ENCODE data around the gene FAIM2. TPM values are rescaled to one million over a fixed set of nuclear protein-coding genes. Genes with fewer than 3 reads are reported as not detected.
"Not testable (repeated sequence)": the region's sequence is repeated elsewhere in the genome, so short reads cannot be mapped to it uniquely, and the experiment has no call there.

Gene FAIM2
- total and polyA plus RNA-seq, 2 experiments from 2014 or later = 0.61 to 2.0 TPM

GRCh38 chr12:49855890-49856289 is 47.8 kb downstream of the FAIM2 start:
- not testable (repeated sequence) for H3K27me3 ChIP-seq (ENCODE audit: insufficient read depth); H3F3A ChIP-seq (replicated peaks; ENCODE audit: low read depth); H3K9me2 ChIP-seq (ENCODE audit: insufficient read depth); H3K79me2 ChIP-seq (replicated peaks; ENCODE audit: insufficient read depth); H3K36me3 Mint-ChIP-seq (ENCODE audit: low read depth); H3K27ac Mint-ChIP-seq; H3K36me3 ChIP-seq (ENCODE audit: insufficient read depth); H3K4me1 ChIP-seq (ENCODE audit: insufficient read depth); H3K27me3 Mint-ChIP-seq (ENCODE audit: insufficient read depth, low read depth, poor library complexity); H3K27ac ChIP-seq (ENCODE audit: low read depth); H3K4me3 Mint-ChIP-seq; DNase-seq (ENCODE audit: low spot score); H2AFZ ChIP-seq; ATAC-seq; H3K4me1 Mint-ChIP-seq; H3K4me2 ChIP-seq; H3K4me3 ChIP-seq; H4K20me1 ChIP-seq (replicated peaks; ENCODE audit: insufficient read depth)
- peaks cover 21% of the 10 kb centered on the region for H3K9me3 Mint-ChIP-seq

GRCh38 chr12:49854976-49855375 is 48.7 kb downstream of the FAIM2 start:
- DNase-seq (ENCODE audit: low spot score) (no peak), ATAC-seq (no peak)
- Histone ChIP-seq H4K20me1 (replicated peaks; ENCODE audit: insufficient read depth) (no peaks in the 10 kb centered on the region), H3K9me2 (ENCODE audit: insufficient read depth) (0 out of 2 replicates have a peak, but pooled peaks cover 4% of the 10 kb centered on the region), H3K27me3 (ENCODE audit: insufficient read depth) (no peaks in the 10 kb centered on the region), H2AFZ (no peak overlapping the region), H3K4me3 (no peak overlapping the region), H3F3A (replicated peaks; ENCODE audit: low read depth) (no peaks in the 10 kb centered on the region), H3K4me1 (ENCODE audit: insufficient read depth) (no peaks in the 10 kb centered on the region), H3K27ac (ENCODE audit: low read depth) (no peak overlapping the region), H3K4me2 (no peak overlapping the region), H3K36me3 (ENCODE audit: insufficient read depth) (no peaks in the 10 kb centered on the region), H3K79me2 (replicated peaks; ENCODE audit: insufficient read depth) (no peaks in the 10 kb centered on the region)
- peaks cover 4% of the 10 kb centered on the region for H3K27me3 Mint-ChIP-seq (ENCODE audit: insufficient read depth, low read depth, poor library complexity)
- no peak overlapping the region for H3K27ac Mint-ChIP-seq
- peaks cover 6% of the 10 kb centered on the region for H3K36me3 Mint-ChIP-seq (ENCODE audit: low read depth)
- H3K4me1 Mint-ChIP-seq = no peaks in the 10 kb centered on the region
- peaks cover 18% of the 10 kb centered on the region for H3K9me3 Mint-ChIP-seq
- no peak overlapping the region for H3K4me3 Mint-ChIP-seq
- no peak for TF ChIP-seq NANOG (IDR thresholded peaks at IDR 0.05; ENCODE audit: borderline replicate concordance)
- TF ChIP-seq CTCF (conservative IDR thresholded peaks at IDR 0.05; ENCODE audit: low read depth in 2 of 2) = no peak
- TF ChIP-seq, protein P1, sequence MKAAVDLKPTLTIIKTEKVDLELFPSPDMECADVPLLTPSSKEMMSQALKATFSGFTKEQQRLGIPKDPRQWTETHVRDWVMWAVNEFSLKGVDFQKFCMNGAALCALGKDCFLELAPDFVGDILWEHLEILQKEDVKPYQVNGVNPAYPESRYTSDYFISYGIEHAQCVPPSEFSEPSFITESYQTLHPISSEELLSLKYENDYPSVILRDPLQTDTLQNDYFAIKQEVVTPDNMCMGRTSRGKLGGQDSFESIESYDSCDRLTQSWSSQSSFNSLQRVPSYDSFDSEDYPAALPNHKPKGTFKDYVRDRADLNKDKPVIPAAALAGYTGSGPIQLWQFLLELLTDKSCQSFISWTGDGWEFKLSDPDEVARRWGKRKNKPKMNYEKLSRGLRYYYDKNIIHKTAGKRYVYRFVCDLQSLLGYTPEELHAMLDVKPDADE (IDR thresholded peaks at IDR 0.05) = no peak
- TF ChIP-seq, protein P2, sequence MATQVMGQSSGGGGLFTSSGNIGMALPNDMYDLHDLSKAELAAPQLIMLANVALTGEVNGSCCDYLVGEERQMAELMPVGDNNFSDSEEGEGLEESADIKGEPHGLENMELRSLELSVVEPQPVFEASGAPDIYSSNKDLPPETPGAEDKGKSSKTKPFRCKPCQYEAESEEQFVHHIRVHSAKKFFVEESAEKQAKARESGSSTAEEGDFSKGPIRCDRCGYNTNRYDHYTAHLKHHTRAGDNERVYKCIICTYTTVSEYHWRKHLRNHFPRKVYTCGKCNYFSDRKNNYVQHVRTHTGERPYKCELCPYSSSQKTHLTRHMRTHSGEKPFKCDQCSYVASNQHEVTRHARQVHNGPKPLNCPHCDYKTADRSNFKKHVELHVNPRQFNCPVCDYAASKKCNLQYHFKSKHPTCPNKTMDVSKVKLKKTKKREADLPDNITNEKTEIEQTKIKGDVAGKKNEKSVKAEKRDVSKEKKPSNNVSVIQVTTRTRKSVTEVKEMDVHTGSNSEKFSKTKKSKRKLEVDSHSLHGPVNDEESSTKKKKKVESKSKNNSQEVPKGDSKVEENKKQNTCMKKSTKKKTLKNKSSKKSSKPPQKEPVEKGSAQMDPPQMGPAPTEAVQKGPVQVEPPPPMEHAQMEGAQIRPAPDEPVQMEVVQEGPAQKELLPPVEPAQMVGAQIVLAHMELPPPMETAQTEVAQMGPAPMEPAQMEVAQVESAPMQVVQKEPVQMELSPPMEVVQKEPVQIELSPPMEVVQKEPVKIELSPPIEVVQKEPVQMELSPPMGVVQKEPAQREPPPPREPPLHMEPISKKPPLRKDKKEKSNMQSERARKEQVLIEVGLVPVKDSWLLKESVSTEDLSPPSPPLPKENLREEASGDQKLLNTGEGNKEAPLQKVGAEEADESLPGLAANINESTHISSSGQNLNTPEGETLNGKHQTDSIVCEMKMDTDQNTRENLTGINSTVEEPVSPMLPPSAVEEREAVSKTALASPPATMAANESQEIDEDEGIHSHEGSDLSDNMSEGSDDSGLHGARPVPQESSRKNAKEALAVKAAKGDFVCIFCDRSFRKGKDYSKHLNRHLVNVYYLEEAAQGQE (IDR thresholded peaks at IDR 0.05; ENCODE audit: unreplicated experiment) = no peak
- TF ChIP-seq ZNF114 (CRISPR knock-in tag; IDR thresholded peaks at IDR 0.05) = no peak
- no peak for TF ChIP-seq CREB1 (CRISPR knock-in tag; IDR thresholded peaks at IDR 0.05; ENCODE audit: low read depth)
- no peak for TF ChIP-seq EZH2phosphoT487 (IDR thresholded peaks at IDR 0.05; ENCODE audit: unreplicated experiment)
- TF ChIP-seq JUNB (IDR thresholded peaks at IDR 0.05; ENCODE audit: unreplicated experiment) = no peak
- no peak for TF ChIP-seq ZNF331 (CRISPR knock-in tag; IDR thresholded peaks at IDR 0.05; ENCODE audit: low read depth)
- no peak for TF ChIP-seq POLR2AphosphoS5 (IDR thresholded peaks at IDR 0.05; ENCODE audit: low read depth)

Data from GM23338 (cell line).